GM18507 (cell line): Measurements from ENCODE around the gene CNPY1.

Experiments used
- DNase-seq: peaks from one replicate; pipeline ENCODE4 v3.0.0; 2011; ENCODE audit warnings: low read depth; ENCODE audit not compliant: insufficient read length; ENCODE audit errors: extremely low spot score
- FAIRE-seq: peaks from 2 replicates; lab custom pipeline; 2011; peaks lifted over from hg19 to GRCh38; lab: Jason Lieb, UNC

Gene CNPY1

DNA sequence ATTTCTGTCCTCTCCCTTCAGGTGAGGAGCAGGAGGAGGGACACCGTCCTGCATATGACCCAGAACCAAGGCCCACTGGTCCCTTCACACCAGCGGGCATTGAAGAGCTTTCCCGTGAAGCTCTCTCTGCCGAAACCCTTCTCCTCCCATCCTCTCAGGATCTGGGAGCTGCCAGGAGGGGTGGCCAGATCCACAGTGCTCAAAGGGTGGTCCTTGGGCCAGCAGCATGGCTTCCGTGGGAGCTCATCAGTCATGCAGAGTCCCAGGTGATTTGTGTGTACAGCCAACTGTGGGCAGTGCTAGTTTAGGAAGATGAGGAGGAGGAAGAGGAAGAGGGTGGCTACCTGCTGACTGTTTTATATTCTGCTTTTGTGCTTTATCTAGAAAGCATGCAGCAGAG, 28.4 kb downstream of the CNPY1 start:
- DNase-seq = no peak
- no peak for FAIRE-seq

DNA sequence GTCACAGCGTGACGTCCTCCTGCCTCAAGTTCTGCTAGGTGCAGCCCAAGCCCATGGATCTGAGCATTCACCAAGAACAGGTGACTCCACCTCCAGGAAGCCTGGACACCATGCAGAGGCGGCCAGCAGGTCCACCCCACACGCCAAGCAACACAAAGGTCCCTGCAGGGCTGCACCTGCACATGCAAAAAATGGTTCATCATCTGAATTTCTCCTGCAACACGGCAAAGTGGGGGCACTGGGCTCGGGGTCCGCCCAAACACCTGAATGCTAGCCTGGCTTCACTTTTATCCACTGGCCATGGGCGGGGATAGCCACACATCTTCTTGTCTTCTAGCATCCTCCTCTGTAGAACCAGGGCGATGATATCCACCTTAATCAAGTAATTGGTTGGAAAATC, 28.9 kb downstream of the CNPY1 start:
- FAIRE-seq = no peak

GRCh38 chr7:155516466-155516865, 29.9 kb downstream of the CNPY1 start:
- DNase-seq (no peak), FAIRE-seq (no peak)

More for the DNA sequence above, 28.9 kb downstream of the CNPY1 start:
- no peak for DNase-seq

- DNase-seq = no peak
- FAIRE-seq = no peak
Observed at GRCh38 chr7:155515318-155515717, 31.0 kb downstream of the CNPY1 start.

GRCh38 chr7:155514296-155514695, 32.1 kb downstream of the CNPY1 start:
- no peak for FAIRE-seq
- no peak for DNase-seq

- FAIRE-seq = no peak
Observed at GRCh38 chr7:155513543-155514285, 32.6 kb downstream of the CNPY1 start.

DNA sequence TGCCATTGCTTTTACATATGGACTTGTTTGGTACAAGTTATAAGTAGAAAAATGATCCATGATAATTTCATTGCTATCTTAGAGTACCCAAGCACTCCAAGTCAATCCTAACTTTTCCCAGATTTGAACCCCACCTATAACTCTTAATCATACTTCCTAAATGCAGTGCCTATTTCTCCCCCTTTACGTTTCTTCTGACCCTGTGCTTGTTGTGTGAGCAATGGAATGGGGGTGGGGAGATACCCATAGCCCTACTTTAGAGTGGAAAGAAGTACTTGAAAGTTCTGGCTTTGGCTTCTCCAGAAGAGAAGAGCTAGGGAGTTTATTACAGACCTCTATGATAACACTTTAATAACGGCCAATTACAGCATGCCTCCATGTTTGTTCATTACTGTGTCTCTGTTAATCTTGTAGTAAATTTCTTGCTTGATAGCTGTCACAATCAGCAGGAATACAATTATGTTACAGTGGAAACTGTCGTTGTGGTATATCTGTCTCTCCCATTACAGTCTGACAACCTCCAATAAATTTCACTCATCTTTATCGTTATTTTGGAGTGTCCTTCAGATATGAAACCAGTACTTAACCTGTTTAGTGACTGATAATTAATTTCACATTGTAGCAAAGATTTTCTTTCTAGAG, 34.0 kb downstream of the CNPY1 start:
- DNase-seq = no peak
- no peak for FAIRE-seq

More at GRCh38 chr7:155513543-155514285, 32.6 kb downstream of the CNPY1 start:
- no peak for DNase-seq

DNA sequence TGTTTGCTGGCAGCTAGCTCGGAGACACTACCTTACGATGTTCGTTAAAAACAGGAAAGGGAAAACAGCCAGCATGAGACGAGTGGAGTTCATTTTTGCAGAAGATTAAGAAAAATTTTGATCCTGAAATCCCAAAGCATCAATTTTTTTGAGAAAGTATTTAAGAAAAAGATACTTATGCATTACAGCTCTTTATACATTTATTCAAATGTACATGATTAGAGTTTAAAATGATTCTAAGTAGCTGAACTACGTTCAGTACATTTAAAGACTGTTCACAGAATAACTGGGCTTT, 34.7 kb downstream of the CNPY1 start:
- FAIRE-seq (no peak), DNase-seq (no peak)

- DNase-seq = no peak
- no peak for FAIRE-seq
Observed at GRCh38 chr7:155510975-155511701, 35.2 kb downstream of the CNPY1 start.

DNA sequence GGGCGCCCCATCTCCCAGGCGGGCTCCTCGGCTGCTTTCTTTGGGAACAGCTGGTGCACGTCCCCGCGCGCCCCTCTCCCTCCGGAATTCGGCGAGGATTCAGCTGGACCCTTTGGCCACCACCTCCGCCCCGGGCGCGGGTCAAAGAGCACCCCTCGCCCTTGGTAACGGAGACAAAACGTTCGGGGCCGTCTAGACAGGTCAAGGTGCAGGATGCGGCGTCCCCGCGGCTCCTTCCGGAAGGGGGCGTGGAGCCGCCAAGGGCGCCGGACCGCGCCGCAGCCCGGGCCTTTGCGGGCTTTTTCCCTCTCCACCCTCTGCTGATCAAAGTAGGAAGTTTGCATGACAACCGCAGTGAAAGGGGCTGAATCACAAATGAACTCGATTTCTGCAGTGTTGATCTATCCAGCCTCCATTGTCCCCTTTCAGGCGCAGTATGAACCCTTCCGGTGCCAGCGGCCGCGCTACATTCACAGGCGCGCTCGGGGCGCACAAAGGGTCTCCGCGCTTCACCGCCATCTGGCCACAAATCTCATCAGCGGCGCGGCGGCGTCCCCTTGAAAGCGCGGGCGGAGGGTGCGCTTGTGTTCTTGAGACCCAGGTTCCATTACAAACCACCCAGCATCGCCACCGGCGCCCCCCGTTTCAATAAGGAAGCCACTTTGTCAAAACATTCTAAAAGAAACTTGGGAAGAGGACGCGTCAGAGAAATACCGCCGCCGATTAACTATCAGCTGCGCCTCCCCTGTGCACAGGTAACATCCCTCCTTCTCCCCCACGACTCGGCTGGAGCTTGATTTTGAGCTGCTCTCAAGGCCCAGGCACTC, 36.4 kb downstream of the CNPY1 start:
- FAIRE-seq (no peak), DNase-seq (no peak)

DNA sequence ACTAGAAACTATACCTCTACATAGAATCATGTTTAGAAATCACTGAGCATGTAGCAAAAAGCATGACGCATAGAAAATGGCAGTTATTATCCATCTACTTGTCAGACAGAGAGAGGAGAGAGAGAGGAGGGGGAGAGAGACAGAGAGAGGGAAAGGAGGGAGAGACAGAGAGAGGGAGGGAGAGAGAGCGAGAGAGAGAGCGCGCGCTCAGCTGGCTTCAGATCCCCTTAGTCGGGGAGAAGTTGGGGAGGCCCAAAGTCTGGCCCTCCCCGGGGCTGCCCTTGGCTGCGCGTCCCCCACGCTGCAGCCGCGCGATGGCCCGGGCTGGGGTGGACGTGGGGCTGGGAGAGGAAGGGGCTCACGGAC, 37.0 kb downstream of the CNPY1 start:
- FAIRE-seq (no peak), DNase-seq (no peak)

DNA sequence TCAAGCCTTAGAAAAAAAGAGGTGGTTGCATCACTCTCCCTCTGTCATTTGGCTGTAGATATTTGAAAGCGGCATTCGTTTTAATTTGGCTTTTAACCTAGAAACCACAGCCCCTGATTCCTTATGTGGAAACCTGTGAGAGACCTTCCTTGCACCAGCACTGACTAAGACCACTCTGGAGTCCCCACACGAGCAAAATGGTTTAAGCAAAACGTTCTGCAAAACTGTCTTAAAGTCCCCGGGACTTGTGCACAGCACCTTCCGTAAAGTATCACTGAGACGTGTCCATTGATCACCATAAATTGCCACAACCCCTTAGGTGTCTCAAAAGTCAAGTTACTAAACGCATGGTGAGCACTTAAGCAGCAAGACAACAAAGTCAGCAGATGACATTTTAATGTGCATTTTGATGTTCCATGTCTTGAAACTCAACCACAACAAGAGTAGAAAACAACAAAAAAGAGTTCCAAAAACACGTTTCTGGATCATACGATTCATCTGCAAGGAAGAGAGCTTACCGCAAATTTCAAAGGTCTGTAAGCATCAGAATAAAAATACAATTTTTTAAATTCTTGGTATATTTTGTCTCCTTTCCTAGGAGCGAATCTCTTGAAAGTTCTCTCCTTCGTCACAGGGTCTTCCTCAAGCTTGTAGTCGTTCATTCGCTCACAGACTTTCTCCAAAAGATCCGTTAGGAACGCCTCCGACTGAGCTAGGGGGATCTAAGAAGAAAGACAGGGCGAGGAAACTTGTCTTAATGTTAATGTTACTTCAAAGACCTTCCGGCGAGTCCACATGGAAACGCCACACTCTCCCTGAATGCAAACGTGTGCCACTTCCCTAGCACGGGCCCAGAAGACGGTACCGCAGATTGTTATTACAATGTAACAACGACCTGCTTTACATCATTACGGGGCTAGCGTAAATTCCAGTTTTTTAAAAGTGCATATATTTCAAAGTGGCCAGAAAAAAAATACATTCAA, 37.7 kb downstream of the CNPY1 start:
- DNase-seq = no peak
- FAIRE-seq = no peak

DNA sequence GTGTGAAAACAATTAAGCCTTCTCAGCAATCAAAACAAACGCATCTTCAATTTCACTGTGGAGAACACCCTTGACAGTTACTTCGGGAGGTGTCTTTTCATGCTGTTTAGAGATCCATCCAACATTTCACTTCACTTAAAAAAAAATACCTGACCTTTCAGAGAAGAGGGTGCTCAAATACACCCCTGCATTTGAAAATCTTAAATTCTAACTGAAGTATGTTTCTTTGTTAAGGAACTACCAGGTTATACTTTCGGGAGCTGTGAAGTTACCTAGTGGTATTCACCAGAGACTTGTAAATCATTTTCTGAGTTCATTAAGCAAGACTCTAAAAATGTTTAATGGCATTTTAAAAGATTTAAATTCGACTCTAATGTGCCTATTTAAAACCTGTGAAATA, 38.8 kb downstream of the CNPY1 start:
- FAIRE-seq = no peak
- DNase-seq = no peak

DNA sequence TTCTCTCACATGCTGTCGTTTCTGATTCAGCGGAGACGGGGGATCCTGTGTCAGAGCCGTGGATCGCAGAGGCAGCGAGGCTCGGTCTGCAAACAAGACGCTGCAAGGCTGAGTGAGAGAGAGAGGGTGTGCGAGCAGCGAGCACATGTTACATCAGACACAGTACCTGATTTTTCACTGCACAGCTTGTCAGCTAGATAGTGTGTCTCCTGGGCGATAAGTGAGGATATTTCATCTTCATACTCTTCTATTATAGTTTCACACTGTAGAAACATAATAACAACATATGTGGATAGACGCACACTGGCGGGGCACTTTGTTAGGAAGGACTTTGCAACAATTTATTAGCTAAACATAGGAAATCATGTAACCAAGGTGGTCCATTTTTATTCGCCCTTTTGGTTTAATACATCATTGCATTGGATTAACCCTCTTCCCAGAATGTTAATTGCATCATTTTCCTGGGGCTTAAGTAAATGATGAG, 39.5 kb downstream of the CNPY1 start:
- peak; percentile 38 for FAIRE-seq

DNA sequence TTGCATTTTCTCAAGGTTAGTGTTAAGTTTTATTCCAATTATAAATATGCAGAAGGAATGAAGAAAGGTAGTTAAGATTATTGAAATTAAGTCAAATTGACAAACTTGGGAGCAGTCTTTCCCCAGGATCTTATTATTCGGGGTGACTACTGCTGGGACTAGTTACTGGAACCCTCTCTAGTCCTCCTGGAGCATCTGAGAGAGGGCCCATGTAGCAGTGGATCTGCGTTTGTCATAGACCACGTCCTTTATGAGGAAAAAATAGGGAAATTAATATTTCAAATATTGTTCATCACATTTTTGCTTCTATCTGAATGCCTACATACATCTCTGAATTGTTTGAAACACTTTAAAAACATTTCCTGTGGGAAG, 41.0 kb downstream of the CNPY1 start:
- FAIRE-seq = no peak

More for the DNA sequence above, 39.5 kb downstream of the CNPY1 start:
- DNase-seq = no peak

DNA sequence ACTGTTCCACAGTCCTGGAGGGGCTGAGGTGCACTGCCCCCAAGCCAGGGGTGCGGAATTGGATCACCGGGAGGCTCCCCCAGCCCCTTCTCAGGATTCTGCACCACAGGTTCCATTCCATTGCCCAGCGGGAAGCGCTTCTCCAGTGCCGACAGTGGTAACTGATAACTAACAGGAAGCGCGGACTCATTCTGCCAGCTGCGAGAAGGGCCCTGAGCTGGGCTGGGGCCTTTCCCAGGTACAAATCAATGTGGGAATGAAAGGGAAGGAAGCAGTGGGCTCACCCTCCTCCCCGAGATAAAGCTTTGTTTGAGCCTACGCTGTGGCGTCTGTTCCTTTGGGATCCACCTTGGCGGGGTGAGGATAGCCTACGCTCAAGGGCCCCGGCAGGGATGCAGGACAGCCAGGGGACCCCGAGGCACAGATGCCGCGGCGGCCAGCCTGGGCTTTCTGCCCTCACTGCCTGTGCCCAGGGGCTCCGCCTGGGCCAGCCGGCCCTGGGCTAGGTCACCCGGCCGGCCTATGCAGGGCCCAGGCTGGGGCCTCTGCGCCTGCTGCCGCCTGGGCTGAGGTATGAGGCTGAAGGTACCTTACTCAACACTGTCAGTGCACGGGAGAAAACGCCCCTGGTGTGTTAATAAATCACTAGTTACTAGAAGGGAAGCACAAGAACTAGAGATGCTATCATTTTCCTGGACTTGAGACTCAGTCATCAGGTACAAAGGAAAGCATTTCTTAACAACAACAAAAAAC, 49.0 kb downstream of the CNPY1 start:
- DNase-seq (no peak), FAIRE-seq (peak; percentile 33)

More for the DNA sequence above, 41.0 kb downstream of the CNPY1 start:
- no peak for DNase-seq

GRCh38 chr7:155496267-155497005, 49.9 kb downstream of the CNPY1 start:
- DNase-seq = no peak
- no peak for FAIRE-seq
